ENCODE data around the gene FRAS1.

The FRAS1 gene

DNA sequence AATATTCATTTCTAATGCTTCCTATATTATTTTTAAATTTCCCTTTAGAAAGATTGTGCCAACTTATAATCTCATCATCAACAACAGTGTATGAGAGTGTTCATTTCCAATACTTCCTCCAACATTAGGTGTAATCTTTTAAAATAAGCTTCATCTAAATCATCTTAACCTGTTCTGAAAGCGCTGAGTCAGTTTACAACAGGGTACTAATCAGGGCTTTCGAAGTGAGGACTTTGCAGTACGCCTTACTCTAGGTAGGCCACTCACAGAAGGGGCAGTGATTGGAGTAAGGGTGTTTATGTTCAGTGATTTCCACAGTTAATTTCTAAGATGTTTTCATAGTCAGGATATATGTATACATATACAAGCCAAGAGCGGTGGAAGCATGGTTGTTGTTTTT lies 87.9 kb downstream of the FRAS1 start:
- Mint-ChIP-seq H3K27ac (peak overlapping the region; percentile 9 to 84 (median 70)), H3K36me3 (ENCODE audit: low read depth) (peaks cover 19% of the 10 kb centered on the region)

DNA sequence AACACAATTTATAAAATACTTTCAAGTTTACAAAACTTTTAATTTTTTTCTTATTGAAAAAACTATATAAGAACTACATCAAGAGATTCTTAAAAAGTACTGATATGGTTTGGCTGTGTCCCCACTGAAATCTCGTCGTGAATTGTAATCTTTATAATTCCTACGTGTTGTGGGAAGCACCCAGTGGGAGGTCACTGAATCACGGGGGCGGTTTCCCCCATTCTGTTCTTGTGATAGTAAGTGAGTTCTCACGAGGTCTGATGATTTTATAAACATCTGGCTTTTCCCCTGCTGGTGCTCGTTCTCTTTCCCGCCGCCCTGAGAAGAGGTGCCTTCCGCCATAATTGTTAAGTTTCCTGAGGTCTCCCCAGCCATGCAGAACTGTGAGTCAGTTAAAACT lies 88.5 kb downstream of the FRAS1 start:
- Mint-ChIP-seq H3K9me3 (peaks cover 16% of the 10 kb centered on the region), H3K27ac (peak overlapping the region; percentile 92 to 98 (median 96))

More for the DNA sequence above, 87.9 kb downstream of the FRAS1 start:
- H3K9me3 Mint-ChIP-seq, result peaks cover 16% of the 10 kb centered on the region
- TF ChIP-seq, protein P1, sequence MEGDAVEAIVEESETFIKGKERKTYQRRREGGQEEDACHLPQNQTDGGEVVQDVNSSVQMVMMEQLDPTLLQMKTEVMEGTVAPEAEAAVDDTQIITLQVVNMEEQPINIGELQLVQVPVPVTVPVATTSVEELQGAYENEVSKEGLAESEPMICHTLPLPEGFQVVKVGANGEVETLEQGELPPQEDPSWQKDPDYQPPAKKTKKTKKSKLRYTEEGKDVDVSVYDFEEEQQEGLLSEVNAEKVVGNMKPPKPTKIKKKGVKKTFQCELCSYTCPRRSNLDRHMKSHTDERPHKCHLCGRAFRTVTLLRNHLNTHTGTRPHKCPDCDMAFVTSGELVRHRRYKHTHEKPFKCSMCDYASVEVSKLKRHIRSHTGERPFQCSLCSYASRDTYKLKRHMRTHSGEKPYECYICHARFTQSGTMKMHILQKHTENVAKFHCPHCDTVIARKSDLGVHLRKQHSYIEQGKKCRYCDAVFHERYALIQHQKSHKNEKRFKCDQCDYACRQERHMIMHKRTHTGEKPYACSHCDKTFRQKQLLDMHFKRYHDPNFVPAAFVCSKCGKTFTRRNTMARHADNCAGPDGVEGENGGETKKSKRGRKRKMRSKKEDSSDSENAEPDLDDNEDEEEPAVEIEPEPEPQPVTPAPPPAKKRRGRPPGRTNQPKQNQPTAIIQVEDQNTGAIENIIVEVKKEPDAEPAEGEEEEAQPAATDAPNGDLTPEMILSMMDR (IDR thresholded peaks at IDR 0.05; ENCODE audit: unreplicated experiment in 3 of 3), result no peak
- H3K4me3 Mint-ChIP-seq, result peak overlapping the region in 1 of 3 experiments; percentile 39
- no peaks in the 10 kb centered on the region for H3K27me3 Mint-ChIP-seq (ENCODE audit: low read depth)
- peaks cover 31% of the 10 kb centered on the region for H3K4me1 Mint-ChIP-seq

DNA sequence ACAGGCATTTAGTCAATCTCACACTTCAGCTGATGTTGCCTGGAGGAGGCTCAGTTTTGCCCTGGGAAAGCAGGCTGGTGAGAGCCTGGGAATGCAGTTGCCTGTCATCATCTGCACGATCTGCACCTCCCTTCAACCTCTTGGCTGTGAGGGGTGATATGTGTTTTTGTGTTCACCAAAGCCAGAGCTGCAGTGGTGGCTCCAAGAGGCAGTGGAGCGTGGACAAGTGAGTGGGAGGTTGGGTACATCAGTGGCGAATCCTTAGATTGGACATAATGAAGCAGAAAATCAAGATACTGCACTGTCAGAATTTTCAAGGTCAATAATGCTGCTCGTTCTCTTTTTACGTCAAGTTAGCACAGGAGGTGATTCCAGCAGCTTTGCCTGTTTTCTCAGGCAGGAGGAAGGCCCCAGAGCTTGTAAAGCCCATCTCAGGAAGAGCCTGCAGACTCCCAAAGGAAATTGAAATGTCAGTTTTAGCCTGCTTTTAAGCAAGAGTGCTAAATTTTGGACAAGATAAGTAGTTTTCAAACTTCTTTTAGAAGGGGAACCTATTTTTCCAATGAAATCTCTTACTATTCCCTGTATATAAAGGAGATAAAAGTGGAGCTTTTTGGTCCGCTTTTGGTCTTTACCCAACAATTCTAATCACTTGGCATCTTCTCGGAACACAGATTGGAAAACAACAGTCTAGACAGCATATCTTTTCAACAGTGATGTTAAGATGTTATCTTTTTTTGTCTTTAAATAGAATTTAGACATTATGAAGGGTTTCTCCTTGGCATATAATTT lies 92.8 kb downstream of the FRAS1 start:
- H3K36me3 Mint-ChIP-seq (ENCODE audit: low read depth), result no peaks in the 10 kb centered on the region
- no peaks in the 10 kb centered on the region for H3K27me3 Mint-ChIP-seq (ENCODE audit: low read depth)
- peaks cover 71% of the 10 kb centered on the region for H3K4me1 Mint-ChIP-seq
- H3K9me3 Mint-ChIP-seq, result no peaks in the 10 kb centered on the region
- peak overlapping the region; percentile 16 to 55 (median 51) for H3K4me3 Mint-ChIP-seq
- peak overlapping the region; percentile 92 to 98 (median 96) for H3K27ac Mint-ChIP-seq
- TF ChIP-seq, protein P1 (IDR thresholded peaks at IDR 0.05; ENCODE audit: unreplicated experiment in 3 of 3), result no peak

More for the DNA sequence above, 88.5 kb downstream of the FRAS1 start:
- H3K36me3 Mint-ChIP-seq (ENCODE audit: low read depth), result peaks cover 18% of the 10 kb centered on the region
- no peaks in the 10 kb centered on the region for H3K27me3 Mint-ChIP-seq (ENCODE audit: low read depth)
- peaks cover 37% of the 10 kb centered on the region for H3K4me1 Mint-ChIP-seq
- TF ChIP-seq, protein P1 (IDR thresholded peaks at IDR 0.05; ENCODE audit: unreplicated experiment in 3 of 3), result no peak
- peak overlapping the region; percentile 37 to 68 (median 46) for H3K4me3 Mint-ChIP-seq

DNA sequence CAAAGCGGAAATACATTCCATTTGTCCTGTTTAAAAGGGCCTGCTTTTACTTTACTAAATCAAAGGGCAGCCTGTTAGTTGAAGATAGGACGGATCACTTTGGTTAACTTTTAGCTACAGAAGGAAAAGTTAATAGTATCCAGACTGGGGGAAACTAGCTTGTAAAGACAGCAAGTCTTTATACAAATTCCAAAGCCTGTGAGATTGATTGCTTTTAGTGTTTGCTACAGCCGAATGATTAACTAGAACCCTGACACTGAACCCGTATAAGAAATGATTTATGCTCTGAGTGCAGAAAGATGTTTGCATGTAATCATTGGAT lies 93.4 kb downstream of the FRAS1 start:
- peak overlapping the region; percentile 92 to 98 (median 96) for H3K27ac Mint-ChIP-seq
- H3K4me3 Mint-ChIP-seq, result peak overlapping the region; percentile 6 to 31 (median 16)
- TF ChIP-seq, protein P1 (IDR thresholded peaks at IDR 0.05; ENCODE audit: unreplicated experiment in 3 of 3), result no peak
- peaks cover 76% of the 10 kb centered on the region for H3K4me1 Mint-ChIP-seq
- no peaks in the 10 kb centered on the region for H3K36me3 Mint-ChIP-seq (ENCODE audit: low read depth)
- no peaks in the 10 kb centered on the region for H3K9me3 Mint-ChIP-seq
- no peaks in the 10 kb centered on the region for H3K27me3 Mint-ChIP-seq (ENCODE audit: low read depth)

DNA sequence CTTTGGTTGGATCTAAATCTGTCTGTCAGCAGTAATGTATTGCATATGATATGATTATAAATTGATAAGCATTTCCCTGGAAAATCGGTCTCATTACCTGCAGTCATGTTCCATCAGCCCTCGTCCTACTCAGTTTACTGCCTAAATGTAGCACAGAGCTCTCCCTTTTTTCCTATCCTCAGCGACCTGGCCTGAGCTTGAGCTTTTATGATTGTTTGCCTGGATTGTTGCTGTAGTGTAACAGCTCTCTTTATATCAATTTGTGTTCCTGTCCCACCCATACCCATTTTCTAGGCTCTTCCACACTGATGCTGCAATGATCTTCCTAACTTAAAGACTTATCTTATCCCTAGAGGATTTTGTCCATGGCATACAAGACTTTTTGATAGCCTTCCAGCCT lies 95.7 kb downstream of the FRAS1 start:
- TF ChIP-seq, protein P1 (IDR thresholded peaks at IDR 0.05; ENCODE audit: unreplicated experiment in 3 of 3), result no peak
- H3K27ac Mint-ChIP-seq, result peak overlapping the region; percentile 72 to 96 (median 92)
- peaks cover 70% of the 10 kb centered on the region for H3K4me1 Mint-ChIP-seq
- no peaks in the 10 kb centered on the region for H3K27me3 Mint-ChIP-seq (ENCODE audit: low read depth)
- H3K36me3 Mint-ChIP-seq (ENCODE audit: low read depth), result no peaks in the 10 kb centered on the region
- no peak overlapping the region for H3K4me3 Mint-ChIP-seq
- H3K9me3 Mint-ChIP-seq, result no peaks in the 10 kb centered on the region

All from nephron (organoid).